WERI-Rb-1 (cell line): ENCODE results near the gene MAP3K12.

Experiments used
- DNase-seq: peaks from one replicate; pipeline ENCODE4 v3.0.0-alpha.2; 2020
- H3K27ac ChIP-seq: fragments of 250-450 bp; sonication (Bioruptor Pico); 2 replicates; pipeline ENCODE4 v1.5.1; 2020; ENCODE audit warnings: mild to moderate bottlenecking, moderate library complexity
- H3K27me3 ChIP-seq: fragments of 250-450 bp; sonication (Bioruptor Pico); 2 replicates; pipeline ENCODE4 v1.5.1; 2021; ENCODE audit warnings: mild to moderate bottlenecking, low read depth, moderate library complexity; ENCODE audit not compliant: insufficient read depth, severe bottlenecking
- H3K36me3 ChIP-seq: fragments of 250-450 bp; sonication (Bioruptor Pico); 2 replicates; pipeline ENCODE4 v1.5.1; 2020; ENCODE audit warnings: mild to moderate bottlenecking, moderate library complexity
- H3K4me3 ChIP-seq: 2 replicates; pipeline ENCODE4 v1.5.1; 2011; ENCODE audit warnings: low read depth, mild to moderate bottlenecking, control low read depth, low read length
- H3K9me3 ChIP-seq: fragments of 250-450 bp; sonication (Bioruptor Pico); 2 replicates; pipeline ENCODE4 v1.5.1; 2021; ENCODE audit warnings: mild to moderate bottlenecking, moderate library complexity; ENCODE audit not compliant: severe bottlenecking
- CTCF ChIP-seq: IDR thresholded peaks from 2 replicates; pipeline ENCODE4 v1.5.1; 2011; ENCODE audit warnings: low read depth, mild to moderate bottlenecking, control low read depth, inconsistent platforms, low read length

The MAP3K12 gene

GRCh38 chr12:53530061-53530460 lies 30.8 kb upstream of the MAP3K12 start:
- Histone ChIP-seq H3K27ac (peak overlapping the region; percentile 83), H3K36me3 (peaks cover 80% of the 10 kb centered on the region)
- TF ChIP-seq CTCF, result no peak

GRCh38 chr12:53524476-53524875 lies 25.2 kb upstream of the MAP3K12 start:
- Histone ChIP-seq H3K27me3 (no peaks in the 10 kb centered on the region), H3K9me3 (no peaks in the 10 kb centered on the region), H3K4me3 (no peak overlapping the region), H3K36me3 (peaks cover 80% of the 10 kb centered on the region), H3K27ac (no peak overlapping the region)
- TF ChIP-seq CTCF, result no peak
- no peak for DNase-seq

More at GRCh38 chr12:53530061-53530460, 30.8 kb upstream of the MAP3K12 start:
- H3K9me3 ChIP-seq, result no peaks in the 10 kb centered on the region
- DNase-seq, result peak; percentile 46
- H3K4me3 ChIP-seq, result no peak overlapping the region
- H3K27me3 ChIP-seq, result no peaks in the 10 kb centered on the region

- TF ChIP-seq CTCF, result no peak
- H3K36me3 ChIP-seq, result peaks cover 80% of the 10 kb centered on the region
- H3K27ac ChIP-seq, result no peak overlapping the region
- H3K27me3 ChIP-seq, result no peaks in the 10 kb centered on the region
- H3K9me3 ChIP-seq, result no peaks in the 10 kb centered on the region
- no peak for DNase-seq
- no peak overlapping the region for H3K4me3 ChIP-seq
Observed at GRCh38 chr12:53523131-53523530, 23.9 kb upstream of the MAP3K12 start.

GRCh38 chr12:53518381-53518780 lies 19.1 kb upstream of the MAP3K12 start:
- Histone ChIP-seq H3K36me3 (peaks cover 93% of the 10 kb centered on the region), H3K27ac (no peak overlapping the region), H3K27me3 (no peaks in the 10 kb centered on the region), H3K9me3 (no peaks in the 10 kb centered on the region), H3K4me3 (no peak overlapping the region)
- DNase-seq, result no peak
- no peak for TF ChIP-seq CTCF

DNA sequence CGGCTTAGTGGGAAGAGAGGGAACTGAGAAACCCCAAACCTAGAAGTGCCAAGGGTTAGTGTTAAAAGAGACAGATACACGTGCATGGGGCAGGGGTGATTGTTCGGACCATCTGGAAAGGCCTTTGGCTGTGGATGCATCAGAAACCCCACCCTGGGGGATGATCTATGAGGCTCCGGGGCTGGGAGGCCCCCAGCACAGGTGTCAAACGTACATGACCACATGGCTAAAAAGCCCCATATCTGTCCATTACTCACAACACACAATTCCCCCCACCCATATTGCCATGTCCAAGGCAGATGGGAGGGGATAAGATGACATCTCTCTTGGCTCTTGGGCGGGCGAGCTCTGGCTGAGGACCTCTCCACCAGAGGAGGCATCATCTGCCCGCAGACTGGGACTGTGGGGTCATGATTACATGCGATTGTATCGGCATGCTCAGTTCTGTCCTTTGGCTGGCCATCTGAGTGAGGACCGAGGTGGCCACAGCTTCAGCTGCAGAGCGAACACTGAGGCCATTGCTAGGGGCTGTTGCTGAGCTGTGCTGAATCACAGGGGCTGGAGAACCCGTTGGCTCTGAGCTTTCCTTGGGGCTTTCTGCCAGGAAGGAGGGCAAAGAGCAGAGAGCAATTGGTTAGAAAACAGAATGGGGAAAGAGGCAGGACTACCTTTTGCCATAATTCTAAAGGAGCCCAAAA lies 17.6 kb upstream of the MAP3K12 start:
- no peak overlapping the region for H3K27ac ChIP-seq
- no peaks in the 10 kb centered on the region for H3K27me3 ChIP-seq
- no peak overlapping the region for H3K4me3 ChIP-seq
- H3K36me3 ChIP-seq, result peaks cover 90% of the 10 kb centered on the region
- no peak for DNase-seq
- no peaks in the 10 kb centered on the region for H3K9me3 ChIP-seq
- TF ChIP-seq CTCF, result no peak

DNA sequence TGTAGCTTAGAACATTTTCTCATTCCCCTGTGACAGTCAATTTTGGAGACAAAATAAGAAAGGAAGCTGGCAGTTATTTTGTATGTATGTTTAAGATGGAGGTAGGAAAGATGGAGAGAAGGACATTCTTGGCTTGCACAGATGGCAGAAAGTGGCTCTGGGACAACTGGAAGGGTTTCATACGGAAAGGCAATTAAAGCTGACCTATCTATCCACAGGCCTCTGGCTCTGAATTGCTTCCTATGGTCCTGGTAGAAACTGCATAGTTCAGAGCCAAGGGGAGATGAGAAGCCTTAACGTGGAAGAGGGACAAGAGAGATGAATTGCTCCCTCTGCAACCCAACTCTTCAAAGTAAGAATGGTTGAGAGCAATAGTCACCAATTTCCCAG lies 16.0 kb upstream of the MAP3K12 start:
- no peak overlapping the region for H3K4me3 ChIP-seq
- no peak for DNase-seq
- H3K36me3 ChIP-seq, result peaks cover 85% of the 10 kb centered on the region
- H3K27me3 ChIP-seq, result no peaks in the 10 kb centered on the region
- TF ChIP-seq CTCF, result no peak
- no peaks in the 10 kb centered on the region for H3K9me3 ChIP-seq
- no peak overlapping the region for H3K27ac ChIP-seq
